HG03139 (cell line): ENCODE measurements around the gene SMIM13.

Experiments
- ATAC-seq: cut with Tn5 transposase; IDR thresholded peaks from one replicate; pipeline ENCODE4 v1.9.1; 2021; ENCODE audit not compliant: unreplicated experiment

Gene SMIM13

DNA sequence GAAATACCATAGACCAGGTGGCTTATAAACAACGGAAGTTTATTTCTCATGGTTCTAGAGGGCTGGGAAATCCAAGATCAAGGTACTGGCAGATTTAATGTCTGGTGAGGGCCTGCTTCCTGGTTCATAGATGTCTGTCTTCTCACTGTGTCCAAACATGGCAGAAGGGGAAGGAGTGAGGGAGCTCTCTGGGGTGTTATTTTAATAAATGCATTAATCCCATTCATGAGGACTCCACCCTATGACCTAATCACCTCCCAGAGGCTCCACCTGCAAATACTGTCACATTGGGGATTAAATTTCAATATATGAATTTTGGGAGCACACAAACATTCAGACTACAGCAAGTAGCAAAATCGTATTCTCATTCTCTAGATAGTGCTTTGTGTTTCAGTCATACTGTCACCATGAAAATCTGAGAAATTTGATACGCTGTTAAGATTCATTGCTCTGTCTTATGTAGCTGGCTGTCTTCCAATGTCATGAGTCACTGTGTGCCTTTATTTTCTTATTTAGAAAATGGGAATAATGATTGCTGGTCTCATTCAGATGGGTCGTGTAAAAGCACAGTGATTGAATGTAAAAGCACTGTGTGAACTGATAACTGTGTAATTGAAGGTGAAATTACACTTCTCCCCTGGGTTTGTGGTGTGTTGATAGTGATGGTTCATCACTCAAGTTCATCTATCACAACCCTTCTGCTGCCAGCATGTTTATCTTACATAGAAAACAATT, 26.8 kb downstream of the SMIM13 start:
- ATAC-seq: no peak

DNA sequence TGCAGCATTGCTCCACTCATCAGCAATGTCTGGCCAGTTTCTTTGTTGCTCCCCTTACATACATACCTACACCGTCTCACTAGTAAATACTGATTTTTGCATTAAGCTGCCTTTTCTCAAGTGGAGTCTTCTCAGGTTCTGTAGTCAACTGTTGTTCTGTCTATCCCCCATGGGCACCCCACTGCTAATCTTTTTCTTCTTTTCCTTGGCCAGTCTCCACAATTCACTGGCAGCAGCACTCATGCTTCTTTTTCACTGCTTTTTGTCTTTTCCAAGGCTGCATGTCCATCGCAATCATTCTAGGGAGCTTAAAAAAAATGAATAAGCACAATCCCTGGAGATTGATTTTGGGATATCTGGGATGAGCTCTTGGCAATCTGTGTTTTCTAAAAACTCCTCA, 28.2 kb downstream of the SMIM13 start:
- ATAC-seq: no peak

DNA sequence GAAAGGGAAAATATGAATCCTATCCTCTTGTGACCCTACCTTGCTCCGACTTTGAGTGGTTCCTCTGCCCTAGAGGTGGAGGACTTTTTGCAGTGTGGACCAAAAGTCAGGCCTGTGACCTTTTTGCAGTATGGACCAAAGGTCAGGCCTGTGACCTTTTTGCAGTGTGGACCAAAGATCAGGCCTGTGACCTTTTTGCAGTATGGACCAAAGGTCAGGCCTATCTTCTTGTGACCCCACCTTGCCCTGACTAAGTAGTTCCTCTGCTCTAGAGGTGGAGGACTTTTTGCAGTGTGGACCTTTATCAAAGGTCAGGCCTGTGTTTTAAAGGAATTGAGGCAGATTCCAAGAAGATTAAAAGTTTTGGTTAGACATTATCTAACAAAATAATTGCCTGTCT, 28.7 kb downstream of the SMIM13 start:
- ATAC-seq: no peak

DNA sequence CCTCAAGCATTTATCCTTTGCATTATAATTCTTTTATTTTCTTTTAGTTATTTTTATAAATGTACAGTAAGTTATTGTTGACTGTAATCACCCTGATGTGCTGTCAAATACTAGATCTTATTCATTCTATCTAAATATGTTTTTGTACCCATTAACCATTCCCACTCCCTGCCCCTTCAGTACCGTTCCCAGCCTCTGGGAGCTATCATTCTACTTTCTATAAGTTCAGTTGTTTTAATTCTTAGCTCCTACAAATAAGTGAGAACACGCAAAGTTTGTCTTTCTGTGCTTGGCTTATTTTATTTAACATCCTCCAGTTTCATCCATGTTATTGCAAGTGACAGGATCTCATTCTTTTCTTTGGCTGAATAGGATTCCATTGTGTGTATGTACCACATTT, 30.3 kb downstream of the SMIM13 start:
- no peak for ATAC-seq

DNA sequence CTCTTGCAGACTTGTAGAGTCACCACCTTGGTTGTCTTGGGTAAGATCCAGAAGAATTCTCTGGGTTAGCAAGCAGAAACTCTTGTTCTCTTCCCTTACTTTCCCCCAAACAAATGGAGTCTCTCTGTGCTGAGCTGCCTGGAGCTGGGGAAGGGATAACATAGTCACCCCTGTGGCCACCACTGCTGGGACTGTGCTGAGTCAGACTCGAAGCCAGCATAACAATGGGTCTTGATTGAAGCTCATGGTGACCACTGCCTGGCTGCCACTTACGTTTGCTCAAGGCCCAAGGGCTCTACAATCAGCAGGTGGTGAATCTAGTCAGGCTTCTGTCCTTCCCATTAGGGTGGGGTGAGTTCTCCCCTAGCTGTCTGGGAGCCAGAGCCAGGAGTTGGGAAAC, 33.2 kb downstream of the SMIM13 start:
- ATAC-seq: no peak

DNA sequence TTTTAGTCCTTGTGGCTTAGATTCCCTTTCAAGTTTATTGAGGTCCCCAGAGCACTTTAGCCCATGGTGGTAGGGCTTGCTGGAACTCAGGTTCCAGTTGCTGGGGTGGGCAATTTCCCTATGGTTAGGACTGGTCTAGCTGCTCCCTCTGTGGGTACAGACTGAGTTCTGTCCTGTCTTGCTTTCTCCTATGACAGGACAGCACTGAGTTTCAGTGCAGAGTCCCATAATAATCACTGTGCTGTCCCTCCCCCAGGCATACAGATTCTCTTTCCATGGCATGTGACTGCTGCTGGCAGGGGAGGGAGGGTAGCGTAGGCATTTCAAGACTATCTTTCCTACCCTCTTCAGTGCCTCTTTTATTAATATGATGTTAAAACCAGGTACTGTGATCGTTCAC, 35.0 kb downstream of the SMIM13 start:
- ATAC-seq: no peak

DNA sequence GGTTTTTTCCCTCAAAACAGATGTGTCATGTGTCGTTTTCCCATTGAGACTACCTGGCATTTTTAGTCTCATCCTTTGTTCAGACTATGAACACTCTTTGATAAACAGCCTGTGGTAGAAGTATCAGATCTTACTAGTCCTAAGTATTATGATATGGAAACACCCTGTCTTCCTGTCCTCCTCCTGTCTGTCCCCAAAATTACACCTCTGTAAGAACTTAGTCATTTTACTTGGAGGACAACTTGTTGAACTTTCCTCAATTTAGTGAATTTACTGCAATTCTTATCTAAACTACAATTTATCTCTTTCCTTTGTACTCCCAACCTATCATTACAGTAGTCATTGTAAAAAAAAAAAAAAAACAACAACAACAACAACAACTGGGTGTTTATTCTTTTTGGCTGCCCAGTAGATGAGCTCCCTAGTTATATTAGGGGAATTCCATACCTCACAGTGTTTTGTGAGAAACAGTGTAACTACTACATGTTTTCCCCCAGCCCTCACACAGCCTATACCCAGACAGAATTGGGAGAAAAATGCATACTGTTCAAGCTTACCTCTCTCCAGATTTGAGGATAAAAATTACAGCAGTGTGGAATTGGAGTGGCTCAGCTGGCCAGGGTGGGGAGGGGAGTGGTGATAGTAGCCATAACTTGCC, 36.4 kb downstream of the SMIM13 start:
- ATAC-seq: no peak

DNA sequence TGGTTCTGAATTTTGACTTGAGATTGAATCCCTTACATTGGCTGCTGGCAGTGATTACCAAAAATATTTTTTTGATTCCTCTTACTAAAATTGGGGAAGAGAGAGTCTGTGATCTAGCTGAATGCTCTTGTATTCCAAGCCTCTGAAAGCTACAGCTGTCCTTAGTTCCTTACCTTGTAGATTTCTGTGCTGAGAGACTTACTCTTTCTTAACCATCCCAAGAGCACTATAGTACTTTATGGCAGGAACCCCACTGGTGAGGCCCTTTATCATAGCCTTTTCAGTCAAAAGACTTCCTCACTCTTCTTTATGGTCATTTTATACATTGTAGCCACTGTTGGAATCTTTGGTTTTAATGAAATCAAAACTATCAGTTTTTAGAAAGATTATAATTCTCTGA, 37.0 kb downstream of the SMIM13 start:
- no peak for ATAC-seq

DNA sequence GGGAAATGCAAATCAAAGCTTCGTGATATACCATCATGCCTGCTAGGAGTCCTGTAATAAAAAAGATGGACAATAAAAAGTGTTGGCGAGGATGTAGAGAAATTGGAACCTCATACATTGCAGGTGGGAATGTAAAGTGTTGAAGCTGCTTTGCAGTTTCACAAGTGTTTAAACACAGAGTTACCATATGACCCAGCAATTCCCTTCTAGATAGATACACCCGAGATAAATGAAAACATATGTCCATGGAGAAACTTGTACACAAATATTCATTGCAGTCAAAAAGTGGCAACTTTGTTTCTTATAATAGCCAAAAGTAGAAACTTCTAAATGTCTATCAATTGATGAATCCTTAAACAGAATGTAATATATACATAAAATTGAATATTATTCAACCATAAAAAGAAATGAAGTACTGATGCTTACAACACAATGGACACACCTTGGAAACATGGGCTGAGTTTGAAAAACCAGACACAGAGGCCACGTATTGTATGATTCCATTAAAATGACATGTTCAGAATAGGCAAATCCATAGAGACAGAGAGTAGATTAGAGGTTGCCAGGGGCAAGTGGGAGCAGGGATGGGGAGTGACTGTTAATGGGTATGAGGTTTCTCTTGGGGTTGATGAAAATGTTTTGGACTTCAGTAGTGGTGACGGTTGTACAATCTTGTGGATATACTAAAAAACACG, 38.7 kb downstream of the SMIM13 start:
- no peak for ATAC-seq

DNA sequence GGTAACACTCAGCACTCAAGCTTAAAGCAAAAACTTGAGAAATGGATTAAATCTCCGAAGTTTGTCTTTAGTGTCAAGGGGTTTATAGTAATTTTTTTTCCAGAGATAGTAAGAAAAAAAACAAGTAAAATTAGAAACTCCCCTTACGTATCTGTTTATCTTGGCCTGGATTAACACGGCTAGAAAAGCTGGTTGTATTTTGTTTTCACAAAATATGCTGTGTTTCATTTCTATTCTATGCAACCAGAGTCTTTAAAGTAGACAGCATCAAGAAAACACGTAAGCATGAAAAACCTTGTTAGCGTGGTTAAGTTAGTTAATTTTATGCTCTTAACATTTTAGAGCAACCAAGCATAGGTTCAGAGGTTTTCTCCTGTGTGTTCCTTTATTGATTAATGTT, 39.6 kb downstream of the SMIM13 start:
- ATAC-seq: no peak

DNA sequence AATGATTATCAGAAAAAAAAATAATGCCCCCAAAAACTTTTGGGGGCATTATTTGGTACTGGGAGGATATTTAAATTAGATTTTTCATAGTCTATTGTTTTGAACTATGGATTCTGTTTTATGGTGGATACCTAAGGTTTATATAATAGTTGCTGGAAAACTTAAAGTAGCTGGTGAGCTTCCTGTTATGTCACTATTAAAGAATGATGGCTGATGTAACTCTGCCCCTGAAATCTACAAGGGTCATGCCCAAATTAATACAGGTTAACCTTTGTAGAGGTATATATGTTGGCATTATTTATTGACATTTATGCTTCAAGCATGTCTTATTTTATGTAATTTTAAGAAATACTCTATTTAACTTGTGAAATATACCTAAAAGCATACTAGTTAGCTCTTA, 43.2 kb downstream of the SMIM13 start:
- no peak for ATAC-seq

DNA sequence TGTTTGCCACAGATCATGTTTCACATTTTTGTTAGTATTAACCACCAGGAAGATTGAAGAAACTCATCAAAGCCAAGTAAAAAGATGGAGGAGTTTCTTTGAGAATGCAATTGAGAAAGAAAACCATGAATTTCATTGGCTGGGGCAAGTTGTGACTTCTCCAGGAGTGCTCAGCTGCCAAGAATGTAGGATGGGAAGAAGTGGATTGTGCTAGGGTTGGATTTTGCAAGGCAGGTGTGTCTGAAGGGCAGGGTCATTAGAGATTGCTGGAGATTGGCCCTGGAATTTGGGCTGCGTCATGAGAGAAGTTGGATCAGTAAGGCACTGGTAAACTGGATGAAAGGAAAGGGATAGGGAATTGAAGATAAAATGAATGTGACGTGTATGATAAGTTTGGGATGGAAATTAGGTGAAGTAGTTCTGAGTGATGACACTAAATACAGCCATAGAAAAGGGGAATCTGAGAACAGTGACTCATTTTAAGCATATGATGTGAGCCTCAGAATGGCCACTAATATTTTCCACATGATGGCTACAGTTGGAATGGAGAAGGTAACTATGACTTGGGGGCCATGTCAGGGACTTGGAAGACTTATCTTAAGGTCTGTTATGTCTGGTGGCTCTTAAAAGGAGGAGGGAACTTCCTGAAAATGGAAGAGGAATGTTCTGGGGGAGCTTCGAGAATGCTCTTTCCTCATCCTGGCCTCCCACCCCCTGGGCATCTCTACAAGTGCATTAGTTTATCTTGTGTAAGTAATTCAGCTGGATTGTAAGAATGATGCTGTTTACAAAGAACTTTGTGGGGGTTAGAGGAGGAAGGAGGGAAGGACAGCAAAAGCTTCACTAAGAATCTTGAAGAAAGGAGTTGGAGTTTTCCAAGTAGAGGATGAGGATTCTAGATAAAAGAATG, 45.7 kb downstream of the SMIM13 start:
- no peak for ATAC-seq

DNA sequence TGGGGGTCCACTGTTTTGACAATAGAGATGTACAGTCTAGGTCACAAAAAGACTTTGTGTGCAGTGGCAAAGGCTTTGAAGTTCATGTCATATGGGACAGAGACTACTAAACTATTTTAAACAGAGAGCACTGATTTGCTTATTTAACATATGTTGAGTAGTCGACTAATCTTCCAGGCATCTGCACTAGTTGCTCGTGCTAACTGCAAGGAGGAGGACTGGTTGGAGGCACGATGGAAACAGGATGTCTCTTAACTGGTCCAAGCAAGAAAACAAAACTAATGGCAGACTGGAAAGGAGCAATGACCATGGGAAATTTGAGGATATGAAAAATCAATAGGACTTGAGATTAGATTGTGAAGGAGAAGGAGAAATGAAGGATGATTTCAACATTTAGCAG, 46.4 kb downstream of the SMIM13 start:
- no peak for ATAC-seq

DNA sequence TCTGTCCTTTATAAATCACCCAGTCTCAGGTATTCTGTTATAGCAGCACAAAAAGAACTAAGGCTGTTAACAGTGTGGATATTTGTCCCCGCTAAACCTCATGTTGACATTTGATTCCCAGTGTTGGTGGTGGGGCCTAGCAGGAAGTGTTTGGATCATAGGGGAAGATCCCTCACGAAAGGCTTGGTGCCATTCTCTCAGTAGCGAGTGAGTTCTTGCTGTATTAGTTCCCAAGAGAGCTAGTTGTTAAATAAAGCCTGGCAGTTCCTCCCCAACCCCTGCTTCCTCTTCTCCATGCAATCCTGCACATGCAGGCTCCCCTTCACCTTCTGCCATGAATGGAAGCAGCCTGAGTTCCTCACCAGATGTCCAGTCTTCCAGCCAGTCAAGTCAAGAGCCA, 47.7 kb downstream of the SMIM13 start:
- ATAC-seq: no peak

DNA sequence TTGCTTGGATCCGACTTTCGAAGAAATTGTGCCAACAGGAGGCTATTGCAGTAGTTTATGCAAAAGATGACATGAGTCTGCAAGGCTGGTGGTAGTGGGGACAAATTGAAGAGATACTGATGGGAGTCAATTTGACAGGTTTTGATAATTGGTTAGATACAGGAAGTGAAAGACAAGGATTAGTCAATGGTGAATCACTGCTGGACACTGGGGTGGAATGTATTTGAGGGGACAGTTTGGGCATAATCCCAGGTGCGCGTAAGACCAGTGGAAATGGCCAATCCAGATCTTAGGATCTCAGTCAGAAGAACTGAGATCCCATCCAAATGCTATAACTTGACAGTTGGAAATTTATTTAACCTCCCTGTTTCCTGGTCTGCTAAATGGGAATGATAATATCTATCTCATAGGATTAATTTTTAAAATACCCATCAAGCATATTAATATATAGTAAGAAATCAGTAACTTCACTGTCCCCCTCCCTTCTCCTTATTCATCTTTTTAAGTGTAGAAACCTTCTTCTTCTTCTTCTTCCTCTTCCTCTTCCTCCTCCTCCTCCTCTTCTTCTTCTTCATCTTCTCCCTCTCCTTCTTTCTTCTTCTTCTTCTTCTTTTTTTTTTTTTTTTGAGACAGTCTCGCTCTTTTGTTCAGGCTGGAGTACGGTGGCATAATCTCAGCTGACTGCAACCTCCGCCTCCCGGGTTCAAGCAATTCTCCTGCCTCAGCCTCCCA, 48.8 kb downstream of the SMIM13 start:
- ATAC-seq: no peak

DNA sequence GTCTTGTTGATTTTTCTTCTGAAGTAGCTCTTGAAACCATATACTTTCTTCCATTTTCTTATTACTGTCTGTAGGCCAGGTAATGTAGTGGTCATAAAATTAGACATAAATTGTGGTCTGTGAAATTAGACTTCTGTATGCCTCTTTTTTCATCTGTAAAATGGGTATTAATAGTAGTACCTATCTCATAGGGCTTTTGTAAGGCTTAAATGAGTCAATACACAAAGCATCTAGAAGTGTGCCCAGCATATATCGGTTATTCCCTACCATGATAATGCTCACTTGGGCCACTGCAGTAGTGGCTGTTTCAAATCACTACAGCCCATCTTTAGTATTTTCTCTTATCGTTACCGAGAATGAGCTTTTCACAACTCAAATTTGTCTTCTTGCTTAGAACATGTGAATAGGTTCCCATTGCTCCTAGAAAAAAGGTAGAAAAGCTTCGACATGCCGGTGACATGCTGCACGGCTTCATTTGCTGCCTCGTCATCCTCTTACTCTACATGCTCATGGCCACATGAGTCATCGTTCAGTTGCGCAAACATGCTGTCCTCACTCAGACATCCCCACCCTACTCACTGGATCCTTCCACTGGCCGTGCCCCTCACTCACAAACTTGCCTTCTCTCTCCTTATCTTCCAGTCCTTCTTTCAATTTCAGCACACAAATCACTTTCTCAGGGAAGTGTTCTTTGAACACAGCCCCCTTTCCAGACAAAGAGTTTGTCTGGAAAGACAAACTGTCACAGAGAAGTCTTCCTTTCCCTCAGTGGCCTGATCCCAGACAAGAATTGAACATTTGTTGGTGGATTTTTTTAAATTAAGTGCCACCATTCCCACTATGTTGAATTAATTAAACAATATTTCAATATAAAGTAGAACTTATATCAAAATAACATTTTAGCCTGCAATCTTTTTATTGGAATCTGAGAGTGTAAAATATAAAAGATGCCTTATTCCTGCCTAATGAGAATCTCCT, 50.0 kb downstream of the SMIM13 start:
- no peak for ATAC-seq

DNA sequence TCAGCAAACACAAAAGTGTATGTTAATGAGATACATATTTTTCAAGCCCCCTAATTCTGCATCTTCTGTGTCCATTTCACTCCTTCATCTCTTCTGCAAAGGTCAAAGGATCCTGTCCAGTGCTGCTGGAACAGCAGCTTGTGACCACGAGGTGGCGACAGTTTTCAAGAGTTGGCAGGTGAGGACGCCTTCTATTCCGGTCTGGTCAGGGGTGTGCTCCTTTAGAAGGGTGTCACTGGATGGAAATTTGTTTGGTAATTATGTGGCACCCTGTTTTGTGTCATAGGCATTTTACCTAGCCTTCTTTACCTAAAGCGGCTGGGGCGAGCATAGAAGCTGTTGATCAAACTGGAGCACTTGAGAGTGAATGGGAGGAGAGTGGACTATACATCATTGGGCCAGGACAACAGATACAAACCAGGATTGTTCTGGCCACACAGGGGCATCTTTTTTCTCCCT, 50.8 kb downstream of the SMIM13 start:
- ATAC-seq: peak; percentile 86

DNA sequence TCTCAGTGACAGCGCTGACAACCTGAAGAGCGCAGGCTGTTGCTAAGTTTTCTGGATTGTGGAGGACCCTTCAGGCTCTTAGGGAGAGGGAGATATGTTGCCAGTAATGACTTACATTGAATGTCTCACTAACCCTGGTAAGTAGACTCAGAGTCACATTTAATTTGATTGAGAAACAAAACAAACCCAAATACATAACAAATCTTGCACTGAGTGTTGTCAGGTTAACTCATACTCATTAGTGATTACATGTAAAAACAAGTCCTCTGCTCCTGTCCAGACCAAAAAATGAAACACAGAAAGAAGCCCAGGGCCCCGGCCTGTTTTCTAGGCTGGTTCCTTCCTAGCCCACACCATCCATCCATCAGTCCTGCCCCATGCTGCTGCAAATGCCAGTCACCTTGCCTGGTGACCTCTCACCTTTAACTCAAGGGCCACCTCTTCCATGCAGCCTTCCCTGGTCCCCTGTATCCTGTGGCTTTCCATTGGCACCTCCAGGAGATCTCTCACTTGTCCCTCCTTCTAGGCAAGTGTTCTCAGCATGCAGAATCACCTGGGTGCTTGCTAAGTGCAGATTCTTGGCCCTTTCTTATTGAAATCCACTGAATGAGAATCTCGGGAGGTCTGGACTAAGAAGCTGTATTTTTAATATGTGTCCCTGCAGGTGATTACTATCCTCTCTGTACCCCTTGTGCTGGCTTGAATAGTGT, 52.6 kb downstream of the SMIM13 start:
- ATAC-seq: no peak

DNA sequence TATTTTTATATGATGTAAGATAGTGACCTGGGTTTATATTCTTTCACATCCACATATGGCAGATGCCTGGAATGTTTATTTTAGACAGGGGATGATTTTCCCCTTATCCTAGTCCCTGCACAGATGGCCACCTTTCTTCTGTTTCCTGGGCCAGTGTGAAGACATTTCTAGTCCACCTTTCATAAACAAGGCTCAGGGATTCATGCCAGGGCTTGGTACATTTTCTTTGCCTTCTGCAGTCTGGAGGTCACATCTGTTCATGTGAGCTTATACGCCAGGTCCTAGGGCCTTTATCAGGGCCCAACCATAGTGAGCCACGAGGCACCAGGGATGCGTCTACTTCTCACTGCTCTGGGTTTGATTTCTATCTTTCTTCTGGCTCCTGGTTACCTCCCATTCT, 55.9 kb downstream of the SMIM13 start:
- no peak for ATAC-seq
